ENCODE data around the gene PPARG.
"Not testable (repeated sequence)": the region's sequence is repeated elsewhere in the genome, so short reads cannot be mapped to it uniquely, and the experiment has no call there.

PPARG gene

DNA sequence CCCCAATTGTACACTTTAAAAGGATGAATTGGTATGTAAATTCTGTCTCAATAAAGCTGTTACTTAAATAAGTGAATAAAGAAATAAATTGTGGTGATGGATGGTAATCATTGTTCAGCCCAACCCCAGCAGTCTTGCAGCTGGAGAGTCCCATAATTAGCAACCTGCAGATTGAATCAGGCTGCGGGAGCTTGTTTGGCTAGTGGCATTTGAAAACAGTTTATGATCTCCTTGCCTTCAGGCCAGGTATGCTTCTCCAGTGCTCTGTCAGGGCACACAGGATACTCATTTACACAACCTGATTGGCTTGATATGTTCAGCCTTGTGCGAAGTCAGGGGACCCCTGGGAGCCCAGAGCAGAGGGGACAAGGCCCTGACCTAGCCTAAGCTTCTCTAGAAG is 178.9 kb downstream of the PPARG start:
- no peak overlapping the region for H3K4me3 ChIP-seq (ENCODE audit: low read depth, low read length)
- DNase-seq (ENCODE audit: low read depth): no peak

DNA sequence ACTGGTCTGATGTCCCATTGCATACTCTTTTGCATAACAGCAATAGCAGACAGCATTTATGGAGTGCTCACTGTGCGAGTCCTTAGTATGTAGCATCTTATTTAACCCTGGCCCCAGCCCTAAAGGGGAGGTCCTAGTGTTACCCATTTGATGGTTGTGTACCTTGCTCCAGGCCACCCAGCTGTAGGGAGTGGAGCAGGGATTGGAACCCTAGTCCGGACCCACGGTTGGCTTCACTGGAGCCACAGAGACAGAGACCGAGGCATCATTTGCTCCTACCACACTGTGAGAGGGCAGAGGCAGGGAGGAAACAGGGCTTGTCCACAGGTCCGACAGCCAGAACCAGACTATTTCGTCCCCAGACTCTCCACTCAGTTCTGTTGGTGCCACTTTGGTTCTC is 179.4 kb downstream of the PPARG start:
- no peak overlapping the region for H3K4me3 ChIP-seq (ENCODE audit: low read depth, low read length)
- DNase-seq (ENCODE audit: low read depth): no peak
- no peak for TF ChIP-seq POLR2A (IDR thresholded peaks at IDR 0.05; ENCODE audit: extremely low read depth, insufficient read length)
- no peak for TF ChIP-seq MYC (IDR thresholded peaks at IDR 0.05; ENCODE audit: low read depth, low read length)
- TF ChIP-seq, protein P1, sequence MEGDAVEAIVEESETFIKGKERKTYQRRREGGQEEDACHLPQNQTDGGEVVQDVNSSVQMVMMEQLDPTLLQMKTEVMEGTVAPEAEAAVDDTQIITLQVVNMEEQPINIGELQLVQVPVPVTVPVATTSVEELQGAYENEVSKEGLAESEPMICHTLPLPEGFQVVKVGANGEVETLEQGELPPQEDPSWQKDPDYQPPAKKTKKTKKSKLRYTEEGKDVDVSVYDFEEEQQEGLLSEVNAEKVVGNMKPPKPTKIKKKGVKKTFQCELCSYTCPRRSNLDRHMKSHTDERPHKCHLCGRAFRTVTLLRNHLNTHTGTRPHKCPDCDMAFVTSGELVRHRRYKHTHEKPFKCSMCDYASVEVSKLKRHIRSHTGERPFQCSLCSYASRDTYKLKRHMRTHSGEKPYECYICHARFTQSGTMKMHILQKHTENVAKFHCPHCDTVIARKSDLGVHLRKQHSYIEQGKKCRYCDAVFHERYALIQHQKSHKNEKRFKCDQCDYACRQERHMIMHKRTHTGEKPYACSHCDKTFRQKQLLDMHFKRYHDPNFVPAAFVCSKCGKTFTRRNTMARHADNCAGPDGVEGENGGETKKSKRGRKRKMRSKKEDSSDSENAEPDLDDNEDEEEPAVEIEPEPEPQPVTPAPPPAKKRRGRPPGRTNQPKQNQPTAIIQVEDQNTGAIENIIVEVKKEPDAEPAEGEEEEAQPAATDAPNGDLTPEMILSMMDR (IDR thresholded peaks at IDR 0.05; ENCODE audit: low read depth, low read length): no peak
- TF ChIP-seq MAX (IDR thresholded peaks at IDR 0.05; ENCODE audit: low read depth, low read length): no peak

More for the DNA sequence above, 178.9 kb downstream of the PPARG start:
- TF ChIP-seq, protein P1 (IDR thresholded peaks at IDR 0.05; ENCODE audit: low read depth, low read length): no peak
- no peak for TF ChIP-seq MAX (IDR thresholded peaks at IDR 0.05; ENCODE audit: low read depth, low read length)
- TF ChIP-seq POLR2A (IDR thresholded peaks at IDR 0.05; ENCODE audit: extremely low read depth, insufficient read length): no peak
- no peak for TF ChIP-seq MYC (IDR thresholded peaks at IDR 0.05; ENCODE audit: low read depth, low read length)

GRCh38 chr3:12468757-12469156 is 179.9 kb downstream of the PPARG start:
- no peak overlapping the region for H3K4me3 ChIP-seq (ENCODE audit: low read depth, low read length)
- TF ChIP-seq, protein P1 (IDR thresholded peaks at IDR 0.05; ENCODE audit: low read depth, low read length): no peak
- TF ChIP-seq POLR2A (IDR thresholded peaks at IDR 0.05; ENCODE audit: extremely low read depth, insufficient read length): no peak
- TF ChIP-seq MAX (IDR thresholded peaks at IDR 0.05; ENCODE audit: low read depth, low read length): no peak
- no peak for TF ChIP-seq MYC (IDR thresholded peaks at IDR 0.05; ENCODE audit: low read depth, low read length)
- no peak for DNase-seq (ENCODE audit: low read depth)

DNA sequence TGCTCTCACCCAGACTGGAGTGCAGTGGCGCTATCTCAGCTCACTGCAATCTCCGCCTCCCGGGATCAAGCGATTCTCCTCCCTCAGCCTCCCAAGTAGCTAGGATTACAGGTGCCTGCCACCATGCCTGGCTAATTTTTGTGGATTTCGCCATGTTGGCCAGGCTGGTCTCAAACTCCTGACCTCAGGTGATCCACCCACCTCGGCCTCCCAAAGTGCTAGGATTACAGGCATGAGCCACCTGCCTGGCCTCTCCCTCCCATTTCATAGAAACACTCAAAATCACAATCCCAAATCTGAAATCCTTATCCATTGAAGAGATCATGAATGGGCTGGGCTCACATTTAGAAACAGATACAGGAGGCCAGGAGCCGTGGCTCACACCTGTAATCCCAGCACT is 180.4 kb downstream of the PPARG start:
- H3K4me3 ChIP-seq (ENCODE audit: low read depth, low read length); DNase-seq (ENCODE audit: low read depth): not testable (repeated sequence)

DNA sequence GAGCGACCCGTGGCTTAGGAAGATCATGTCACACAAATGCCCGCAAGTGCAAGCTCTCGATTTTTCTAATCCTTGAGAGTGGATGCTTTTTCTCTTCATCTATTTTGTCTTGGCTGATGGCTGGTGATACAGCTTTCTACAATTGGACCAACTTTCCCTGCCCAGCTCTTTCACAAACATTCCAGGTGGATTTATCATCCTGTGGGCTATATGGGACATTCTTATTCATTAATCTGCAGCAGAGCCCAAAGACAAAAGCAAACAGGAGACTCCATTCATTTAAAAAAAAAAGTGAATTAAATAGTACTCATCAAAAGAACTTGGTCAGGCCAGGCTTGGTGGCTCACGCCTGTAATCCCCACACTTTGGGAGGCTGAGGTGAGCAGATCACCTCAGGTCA is 181.2 kb downstream of the PPARG start:
- no peak for TF ChIP-seq POLR2A (IDR thresholded peaks at IDR 0.05; ENCODE audit: extremely low read depth, insufficient read length)
- TF ChIP-seq MAX (IDR thresholded peaks at IDR 0.05; ENCODE audit: low read depth, low read length): no peak
- DNase-seq (ENCODE audit: low read depth): no peak

GRCh38 chr3:12470680-12471079 is 181.8 kb downstream of the PPARG start:
- H3K4me3 ChIP-seq (ENCODE audit: low read depth, low read length): no peak overlapping the region
- no peak for DNase-seq (ENCODE audit: low read depth)
- TF ChIP-seq, protein P1 (IDR thresholded peaks at IDR 0.05; ENCODE audit: low read depth, low read length): no peak
- TF ChIP-seq MYC (IDR thresholded peaks at IDR 0.05; ENCODE audit: low read depth, low read length): no peak
- no peak for TF ChIP-seq POLR2A (IDR thresholded peaks at IDR 0.05; ENCODE audit: extremely low read depth, insufficient read length)
- TF ChIP-seq MAX (IDR thresholded peaks at IDR 0.05; ENCODE audit: low read depth, low read length): no peak

More for the DNA sequence above, 181.2 kb downstream of the PPARG start:
- H3K4me3 ChIP-seq (ENCODE audit: low read depth, low read length): no peak overlapping the region

DNA sequence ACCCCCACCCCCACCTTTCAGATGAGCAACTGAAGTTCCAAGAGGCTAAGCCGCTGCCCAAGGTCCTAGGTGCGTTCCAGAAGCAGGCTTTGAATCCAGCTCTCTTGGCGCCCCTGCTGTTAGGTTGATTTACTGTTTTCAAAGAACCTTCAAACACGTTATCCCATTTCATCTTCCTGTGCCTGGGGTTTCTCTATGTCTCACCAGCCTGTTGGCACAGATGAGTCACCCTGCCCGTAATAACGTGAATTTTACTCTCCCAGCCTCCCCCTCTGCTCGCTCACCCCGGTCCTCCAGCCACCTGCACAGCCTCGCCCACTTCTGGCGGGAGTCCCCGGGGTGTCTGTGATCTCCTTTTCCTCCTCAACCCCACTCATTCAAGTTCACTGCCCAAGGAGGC is 182.4 kb downstream of the PPARG start:
- H3K4me3 ChIP-seq (ENCODE audit: low read depth, low read length): no peak overlapping the region
- peak; percentile 50 for DNase-seq (ENCODE audit: low read depth)
- TF ChIP-seq MAX (IDR thresholded peaks at IDR 0.05; ENCODE audit: low read depth, low read length) (no peak), MYC (IDR thresholded peaks at IDR 0.05; ENCODE audit: low read depth, low read length) (no peak), POLR2A (IDR thresholded peaks at IDR 0.05; ENCODE audit: extremely low read depth, insufficient read length) (no peak)
- TF ChIP-seq, protein P1 (IDR thresholded peaks at IDR 0.05; ENCODE audit: low read depth, low read length): no peak
